HepG2 (cell line): Measurements from ENCODE around the gene NME7. TPM values are rescaled to one million over a fixed set of nuclear protein-coding genes. Genes with fewer than 3 reads are reported as not detected.
A peak's percentile ranks its signal among the peaks of the same experiment; 100 is the strongest.

Experiments used
- ATAC-seq: fragments of 200-7000 bp; cut with Tn5 transposase; 3 replicates; pipeline ENCODE4 v1.9.1; 2020; ENCODE audit warnings: mild to moderate bottlenecking, moderate library complexity
- BruUV-seq: library from RNA; stranded (reverse); fragments of 400-500 nt; replicated peaks from 2 replicates; lab custom pipeline; 2021; lab: Mats Ljungman, UMichigan
- CTCF ChIA-PET: fragments of 300-600 bp; formaldehyde crosslinking; extraction: SDS; loops from one replicate; lab custom pipeline; 2021; ENCODE audit warnings: low total read pairs, inconsistent platforms, low intra/inter-chr PET ratio; lab: Yijun Ruan, JAX
- POLR2A ChIA-PET: fragments of 350-600 bp; sonication (Branson Sonifier 250); formaldehyde crosslinking; loops from one replicate; lab custom pipeline; 2020; ENCODE audit warnings: antibody characterized with exemption, inconsistent platforms; lab: Yijun Ruan, JAX
- DNase-seq: peaks from one replicate; pipeline ENCODE4 v3.0.0-alpha.2; 2015; ENCODE audit warnings: low spot score
- FAIRE-seq: peaks from 3 replicates; lab custom pipeline; 2011; peaks lifted over from hg19 to GRCh38; lab: Jason Lieb, UNC
- H2AFZ ChIP-seq: one replicate; pipeline ENCODE4 v1.6.1; 2011; ENCODE audit warnings: low read length, inconsistent platforms
- H3K27ac ChIP-seq: fragments of 300-600 bp; 3 replicates; pipeline ENCODE4 v1.8.0; 2011; ENCODE audit warnings: mixed run types, mild to moderate bottlenecking, mixed read lengths, low read length, inconsistent platforms; ENCODE audit not compliant: insufficient read depth; ENCODE audit errors: extremely low read length
- H3K27me3 ChIP-seq, 2 experiments: fragments of 200-600 bp in 1 of 2; 2 replicates in 1 of 2; 3 replicates in 1 of 2; pipeline versions ENCODE4 v1.6.0 to v1.8.0; 2011; ENCODE audit warnings: low read length in 2 of 2, mild to moderate bottlenecking in 2 of 2, moderate library complexity in 2 of 2, inconsistent platforms in 1 of 2; ENCODE audit not compliant: insufficient read depth in 2 of 2, control insufficient read depth in 1 of 2
- H3K36me3 ChIP-seq, 2 experiments: fragments of 200-600 bp in 1 of 2; replicated peaks in 1 of 2; 2 replicates in 1 of 2; 3 replicates in 1 of 2; pipeline versions ENCODE4 v1.5.1 to v1.8.0; 2011; ENCODE audit warnings: low read length in 2 of 2, inconsistent platforms in 1 of 2; ENCODE audit not compliant: insufficient read depth in 2 of 2, control insufficient read depth in 1 of 2
- H3K4me1 ChIP-seq: 2 replicates; pipeline ENCODE4 v1.5.1; 2012; ENCODE audit warnings: low read length, inconsistent platforms; ENCODE audit not compliant: insufficient read depth
- H3K4me2 ChIP-seq: 2 replicates; pipeline ENCODE4 v1.6.0; 2011; ENCODE audit warnings: low read depth, low read length, inconsistent platforms
- H3K4me3 ChIP-seq, 3 experiments: fragments of 200-600 bp in 1 of 3; sonication (generic), shearing (Covaris generic) in 1 of 3; replicated peaks in 1 of 3; 2 replicates each; pipeline ENCODE4 v1.5.1; 2011 to 2016; ENCODE audit warnings: low read length in 3 of 3, inconsistent platforms in 2 of 3, low read depth in 2 of 3, mild to moderate bottlenecking in 2 of 3, control low read depth in 1 of 3, mixed read lengths in 1 of 3; ENCODE audit not compliant: insufficient read depth in 1 of 3
- H3K79me2 ChIP-seq: one replicate; pipeline ENCODE4 v1.6.1; 2011; ENCODE audit warnings: low read length, inconsistent platforms; ENCODE audit not compliant: insufficient read depth
- H3K9ac ChIP-seq: 2 replicates; pipeline ENCODE4 v1.6.0; 2011; ENCODE audit warnings: mild to moderate bottlenecking, low read depth, low read length, inconsistent platforms; ENCODE audit not compliant: insufficient read depth
- H3K9me3 ChIP-seq: 2 replicates; pipeline ENCODE4 v1.5.1; 2012; ENCODE audit warnings: mild to moderate bottlenecking, low read length
- H4K20me1 ChIP-seq: 2 replicates; pipeline ENCODE4 v1.6.0; 2011; ENCODE audit warnings: inconsistent platforms, mild to moderate bottlenecking, low read length, moderate library complexity; ENCODE audit not compliant: insufficient read depth
- BCL6 ChIP-seq: IDR thresholded peaks from 2 replicates; pipeline ENCODE4 v1.6.1; 2016; ENCODE audit warnings: missing genetic modification reagents, missing compliant biosample characterization
- BRF2 ChIP-seq: sonication (generic); formaldehyde crosslinking; IDR thresholded peaks from 2 replicates; pipeline ENCODE4 v1.8.1; 2022; ENCODE audit warnings: mild to moderate bottlenecking, missing genetic modification reagents
- GABPA ChIP-seq, 2 experiments: IDR thresholded peaks; 2 replicates each; pipeline ENCODE4 v1.6.1; 2011 to 2016; ENCODE audit warnings: low read depth in 2 of 2, low read length in 1 of 2, missing biosample characterization in 1 of 2, missing genetic modification characterization in 1 of 2
- HMGA1 ChIP-seq: sonication (generic); formaldehyde crosslinking; conservative IDR thresholded peaks from 2 replicates; pipeline ENCODE4 v1.4.0; 2020; ENCODE audit warnings: missing genetic modification reagents
- POLR2A ChIP-seq, 2 experiments: IDR thresholded peaks; 2 replicates each; pipeline ENCODE4 v1.6.1; 2011; ENCODE audit warnings: low read depth in 2 of 2, low read length in 2 of 2, mild to moderate bottlenecking in 1 of 2, moderate library complexity in 1 of 2; ENCODE audit not compliant: insufficient read depth in 1 of 2
- POLR2AphosphoS2 ChIP-seq: IDR thresholded peaks from 2 replicates; pipeline ENCODE4 v1.6.1; 2011; ENCODE audit warnings: low read depth, low read length, improper control_type of control experiment
- REPIN1 ChIP-seq: sonication (generic); formaldehyde crosslinking; IDR thresholded peaks from 2 replicates; pipeline ENCODE4 v1.8.0; 2022; ENCODE audit warnings: missing genetic modification reagents, low read depth, mild to moderate bottlenecking, borderline replicate concordance
- SOX13 ChIP-seq, 3 experiments: fragments of 450-650 bp in 1 of 3; sonication (generic) in 1 of 3; formaldehyde crosslinking in 1 of 3; IDR thresholded peaks in 2 of 3; conservative IDR thresholded peaks in 1 of 3; 2 replicates each; pipeline versions ENCODE4 v1.5.0 to v1.6.1; 2016 to 2020; ENCODE audit warnings: antibody characterized with exemption in 1 of 3, mild to moderate bottlenecking in 1 of 3, missing compliant biosample characterization in 1 of 3, missing genetic modification reagents in 1 of 3, moderate library complexity in 1 of 3
- SOX6 ChIP-seq, 2 experiments: fragments of 450-650 bp in 1 of 2; sonication (generic) in 1 of 2; formaldehyde crosslinking in 1 of 2; IDR thresholded peaks; 2 replicates each; pipeline versions ENCODE4 v1.4.0 to v1.6.1; 2017 to 2020; ENCODE audit warnings: antibody characterized with exemption in 1 of 2, mild to moderate bottlenecking in 1 of 2, missing genetic modification reagents in 1 of 2
- UBTF ChIP-seq: sonication (generic); formaldehyde crosslinking; IDR thresholded peaks from 2 replicates; pipeline ENCODE4 v1.4.0; 2020; ENCODE audit warnings: mild to moderate bottlenecking, missing genetic modification reagents
- ZHX2 ChIP-seq, 2 experiments: sonication (generic) in 1 of 2; formaldehyde crosslinking in 1 of 2; IDR thresholded peaks; 2 replicates each; pipeline versions ENCODE4 v1.6.1 to v1.9.0; 2014 to 2022; ENCODE audit warnings: antibody characterized with exemption in 1 of 2, borderline replicate concordance in 1 of 2, inconsistent platforms in 1 of 2, low read depth in 1 of 2, missing genetic modification reagents in 1 of 2
- ZNF333 ChIP-seq: sonication (generic); formaldehyde crosslinking; IDR thresholded peaks from 2 replicates; pipeline ENCODE4 v1.4.0; 2020; ENCODE audit warnings: mild to moderate bottlenecking, missing genetic modification reagents, borderline replicate concordance
- WGBS: methylation state at CpG from one replicate; pipeline ENCODE4 v1.1.6; 2017; ENCODE audit warnings: low lambda C conversion rate; 5-methylcytosine and 5-hydroxymethylcytosine counted together
- in situ Hi-C: cut with HindIII; loops from 2 replicates; pipeline ENCODE4 v1.10.0; 2017; ENCODE audit warnings: low pct_unique_long_range_greater_than_20kb; ENCODE audit not compliant: extremely low pct_ligation_motif_present
- intact Hi-C: fragments of 100-400 bp; cut with micrococcal nuclease; formaldehyde crosslinking; loops from one replicate; pipeline ENCODE4 v1.10.0; 2022; ENCODE audit not compliant: unreplicated experiment
- polyA plus RNA-seq, 8 experiments: library from polyadenylated mRNA; depleted of rRNA in 3 of 8; stranded (reverse) in 7 of 8; unstranded in 1 of 8; fragments of >200 nt; fragmentation: Illumina TruSeq in 4 of 8; extraction: Trizol in 4 of 8; gene quantifications; 2 replicates each; pipeline versions ENCODE4 v1.2.1 to v1.2.3, GENCODE V29; 2011 to 2016; ENCODE audit warnings: low read depth in 4 of 8, missing spikeins in 1 of 8, mixed read lengths in 1 of 8; ENCODE audit not compliant: insufficient read depth in 1 of 8
- total RNA-seq, 5 experiments: library from RNA; depleted of rRNA; stranded (reverse); fragments of >200 nt; fragmentation: Illumina TruSeq; extraction: Trizol; gene quantifications; 2 replicates each; pipeline ENCODE4 v1.2.3, GENCODE V29; 2016; ENCODE audit warnings: low read depth in 1 of 5

Gene NME7
- total and polyA plus RNA-seq, 2 of the 13 experiments (the other 11 are each of a cell fraction or from before 2014, with no cell fraction given), result 9.4 to 22.5 TPM

- intact Hi-C loops, result no loop called here
- ChIA-PET CTCF (no interaction called here), POLR2A (interaction anchor here (0.8 to 1.4 kb wide), 4 partner anchors 31 to 236 kb away, joined by 3 to 4 read pairs (median 3); no protein-coding TSS in a partner anchor)
- Histone ChIP-seq H3K36me3 (peaks cover 15 to 46% of the 10 kb centered on the region in 2 experiments), H3K4me1 (peaks cover 82% of the 10 kb centered on the region), H3K4me2 (0 out of 2 replicates have a peak overlapping the region, but pooled peaks have one; percentile 8), H3K4me3 (no peak overlapping the region), H3K27me3 (no peaks in the 10 kb centered on the region; a peak in 1 of 5 replicates), H3K27ac (peak overlapping the region; percentile 26), H2AFZ (no peak overlapping the region), H4K20me1 (peaks cover 64% of the 10 kb centered on the region), H3K79me2 (peaks cover 85% of the 10 kb centered on the region), H3K9ac (no peak overlapping the region), H3K9me3 (no peaks in the 10 kb centered on the region)
- BruUV-seq, result TSS peak; percentile 1
- no peak for FAIRE-seq
- WGBS, result 65% methylated on average over 4 of the region's 6 CpGs
- DNase-seq, result no peak
- ATAC-seq, result no peak
- in situ Hi-C loops, result no loop called here
- TF ChIP-seq ZHX2 (IDR thresholded peaks at IDR 0.05; ENCODE audit: low read depth), result no peak
- no peak for TF ChIP-seq ZHX2 (CRISPR knock-in tag; IDR thresholded peaks at IDR 0.05; ENCODE audit: borderline replicate concordance)
- no peak for TF ChIP-seq POLR2AphosphoS2
- no peak for TF ChIP-seq SOX6 (IDR thresholded peaks at IDR 0.05)
- peak; percentile 47 for TF ChIP-seq SOX6 (CRISPR knock-in tag; IDR thresholded peaks at IDR 0.05)
- TF ChIP-seq POLR2A (IDR thresholded peaks at IDR 0.05; ENCODE audit: insufficient read depth in 1 of 2, low read depth in 2 of 2, low read length in 2 of 2), result 0 out of 4 replicates have a peak, but pooled peaks of 1 of the 2 experiments have one; percentile 40
- TF ChIP-seq BCL6, result peak; percentile 32; the same call in 1 of the 2 replicates
- TF ChIP-seq UBTF (CRISPR knock-in tag), result no peak
- TF ChIP-seq REPIN1 (CRISPR knock-in tag), result 0 out of 2 replicates have a peak, but pooled peaks have one; percentile 24
- no peak for TF ChIP-seq SOX13 (IDR thresholded peaks at IDR 0.05)
- TF ChIP-seq SOX13 (CRISPR knock-in tag; conservative IDR thresholded peaks at IDR 0.05 in 1 of 2, IDR thresholded peaks at IDR 0.05 in 1 of 2), result no peak; a peak in 1 of 4 replicates
- 0 out of 2 replicates have a peak, but pooled peaks have one; percentile 5 for TF ChIP-seq BRF2 (CRISPR knock-in tag)
- no peak for TF ChIP-seq GABPA (IDR thresholded peaks at IDR 0.05; ENCODE audit: low read depth, low read length)
- TF ChIP-seq GABPA (CRISPR knock-in tag; IDR thresholded peaks at IDR 0.05; ENCODE audit: low read depth), result peak; percentile 44
- no peak for TF ChIP-seq HMGA1
- no peak for TF ChIP-seq ZNF333 (CRISPR knock-in tag)
Observed at GRCh38 chr1:169112241-169112640, 255.4 kb downstream of the NME7 start.
